Esophagus squamous epithelium (tissue), 5 donors: ENCODE data around the gene SLIT1. TPM values are rescaled to one million over a fixed set of nuclear protein-coding genes. Genes with fewer than 3 reads are reported as not detected.

Experiments
- DNase-seq: peaks from one replicate; lab custom pipeline; 2025; lab: John Stamatoyannopoulos, UW
- H3K27ac ChIP-seq, 4 donors: fragments of 200-600 bp; sonication (generic); one replicate each; pipeline ENCODE4 v1.5.1; 2016 to 2019; ENCODE audit warnings: mild to moderate bottlenecking in 1 of 4
- H3K27me3 ChIP-seq, 4 donors: fragments of 200-600 bp; sonication (generic); 1 replicate in 3 of 4; 2 replicates in 1 of 4; pipeline versions ENCODE4 v1.5.1 to v1.6.0; 2017 to 2021; ENCODE audit warnings: antibody characterized with exemption in 1 of 4
- H3K36me3 ChIP-seq, 3 donors: fragments of 200-600 bp; sonication (generic); one replicate each; pipeline ENCODE4 v1.5.1; 2016 to 2019
- H3K4me1 ChIP-seq, 3 donors: fragments of 200-600 bp; sonication (generic); one replicate each; pipeline ENCODE4 v1.5.1; 2017 to 2019
- H3K4me3 ChIP-seq, 4 donors: fragments of 200-600 bp; sonication (generic); 1 replicate in 3 of 4; 2 replicates in 1 of 4; pipeline ENCODE4 v1.5.1; 2016 to 2019; ENCODE audit warnings: mild to moderate bottlenecking in 2 of 4, moderate library complexity in 1 of 4
- H3K9me3 ChIP-seq, 3 donors: fragments of 200-600 bp; sonication (generic); one replicate each; pipeline ENCODE4 v1.5.1; 2016 to 2019
- CTCF ChIP-seq, 6 experiments: fragments of 450-650 bp in 4 of 6; fragments of 200-600 bp in 2 of 6; sonication (generic) in 2 of 6; IDR thresholded peaks; one replicate each; pipeline ENCODE4 v1.5.1; 2016 to 2019; ENCODE audit warnings: antibody characterized with exemption in 6 of 6, mild to moderate bottlenecking in 4 of 6, moderate library complexity in 4 of 6
- POLR2A ChIP-seq, 4 donors: fragments of 450-650 bp; IDR thresholded peaks; one replicate each; pipeline ENCODE4 v1.6.1; 2017; ENCODE audit warnings: antibody characterized with exemption in 4 of 4, mild to moderate bottlenecking in 4 of 4, moderate library complexity in 3 of 4
- WGBS, 2 donors: methylation state at CpG; one replicate each; pipeline ENCODE4 v1.1.5; 2018; 5-methylcytosine and 5-hydroxymethylcytosine counted together
- intact Hi-C: fragments of 100-400 bp; cut with DNase I; formaldehyde crosslinking; loops from one replicate; pipeline ENCODE4 v1.15.0; 2022
- total RNA-seq, 4 donors: library from RNA; depleted of rRNA; stranded (reverse); fragments of >200 nt; gene quantifications; one replicate each; pipeline ENCODE4 v1.1.0, GENCODE V29; 2016
- donor health status: DM: yes; HTN: yes; CAD: no.

SLIT1 gene
- total RNA-seq, 4 donors from 2014 or later, result not detected

GRCh38 chr10:97186911-97187310 is 1.2 kb upstream of the SLIT1 start:
- intact Hi-C loops, result no loop called here
- TF ChIP-seq POLR2A (IDR thresholded peaks at IDR 0.05) (no peak), CTCF (IDR thresholded peaks at IDR 0.05) (no peak)
- H3K36me3 ChIP-seq, result no peaks in the 10 kb centered on the region
- H3K4me3 ChIP-seq, result no peak overlapping the region
- H3K4me1 ChIP-seq, result peaks cover 9 to 14% (median 12%) of the 10 kb centered on the region in 3 donors
- no peak for DNase-seq
- H3K27ac ChIP-seq, result no peak overlapping the region
- 87 to 88% methylated on average over 10 to 14 of the region's 18 CpGs for WGBS, 2 donors
- H3K9me3 ChIP-seq, result no peaks in the 10 kb centered on the region
- H3K27me3 ChIP-seq, result peaks cover 8 to 79% (median 11%) of the 10 kb centered on the region in 4 donors

- no peak overlapping the region for H3K27ac ChIP-seq
- DNase-seq, result no peak
- TF ChIP-seq POLR2A (IDR thresholded peaks at IDR 0.05) (no peak), CTCF (IDR thresholded peaks at IDR 0.05) (no peak)
- peaks cover 8 to 86% (median 11%) of the 10 kb centered on the region in 4 donors for H3K27me3 ChIP-seq
- H3K4me3 ChIP-seq, result peak overlapping the region in 1 of 4 donors; percentile 50
- no peaks in the 10 kb centered on the region for H3K36me3 ChIP-seq
- 26% methylated on average over 4 of the region's 17 CpGs; no CpG with 5 or more reads in 1 of the 2 donors for WGBS, 2 donors
- intact Hi-C loops, result no loop called here
- H3K9me3 ChIP-seq, result no peaks in the 10 kb centered on the region
- H3K4me1 ChIP-seq, result peaks cover 9 to 15% (median 12%) of the 10 kb centered on the region in 3 donors
These were observed 811 bp downstream of the SLIT1 start for GRCh38 chr10:97184971-97185325.

GRCh38 chr10:97183314-97183713 is 2.4 kb downstream of the SLIT1 start:
- intact Hi-C loops, result no loop called here
- H3K27me3 ChIP-seq, result peaks cover 8 to 88% (median 13%) of the 10 kb centered on the region in 4 donors
- 90% methylated on average over 2 to 3 of the region's 3 CpGs for WGBS, 2 donors

GRCh38 chr10:97182288-97182990 is 3.3 kb downstream of the SLIT1 start:
- H3K27ac ChIP-seq, result no peak overlapping the region
- H3K4me3 ChIP-seq, result no peak overlapping the region
- H3K9me3 ChIP-seq, result no peaks in the 10 kb centered on the region
- peaks cover 8 to 88% (median 13%) of the 10 kb centered on the region in 4 donors for H3K27me3 ChIP-seq
- TF ChIP-seq POLR2A (IDR thresholded peaks at IDR 0.05) (no peak), CTCF (IDR thresholded peaks at IDR 0.05) (no peak)
- no peaks in the 10 kb centered on the region for H3K36me3 ChIP-seq
- H3K4me1 ChIP-seq, result peaks cover 9 to 21% (median 12%) of the 10 kb centered on the region in 3 donors
- WGBS, 2 donors, result 57 to 79% methylated on average over 8 to 9 of the region's 10 CpGs
- no peak for DNase-seq
- intact Hi-C loops, result no loop called here

More at GRCh38 chr10:97183314-97183713, 2.4 kb downstream of the SLIT1 start:
- Histone ChIP-seq H3K4me1 (peaks cover 9 to 21% (median 12%) of the 10 kb centered on the region in 3 donors), H3K36me3 (no peaks in the 10 kb centered on the region), H3K4me3 (no peak overlapping the region), H3K27ac (no peak overlapping the region), H3K9me3 (no peaks in the 10 kb centered on the region)
- no peak for DNase-seq
- no peak for TF ChIP-seq CTCF (IDR thresholded peaks at IDR 0.05)

- intact Hi-C loops, result no loop called here
- H3K4me1 ChIP-seq, result peaks cover 9 to 18% (median 11%) of the 10 kb centered on the region in 3 donors
- H3K4me3 ChIP-seq, result no peak overlapping the region
- H3K27ac ChIP-seq, result no peak overlapping the region
- no peaks in the 10 kb centered on the region for H3K9me3 ChIP-seq
- no peaks in the 10 kb centered on the region for H3K36me3 ChIP-seq
- no peak for DNase-seq
- no peak for TF ChIP-seq CTCF (IDR thresholded peaks at IDR 0.05)
- TF ChIP-seq POLR2A (IDR thresholded peaks at IDR 0.05), result no peak
- peaks cover 8 to 87% (median 11%) of the 10 kb centered on the region in 4 donors for H3K27me3 ChIP-seq
- 92 to 100% methylated on average over 3 to 10 of the region's 10 CpGs for WGBS, 2 donors
These were observed 4.8 kb downstream of the SLIT1 start for GRCh38 chr10:97180986-97181385.
